NCI-H128 (cell line): Measurements from ENCODE around the gene IFITM5.

Experiments
- DNase-seq: peaks from one replicate; lab custom pipeline; 2025; ENCODE audit not compliant: unreplicated experiment; lab: John Stamatoyannopoulos, UW

Gene IFITM5

GRCh38 chr11:285021-285893 lies 14.1 kb downstream of the IFITM5 start:
- no peak for DNase-seq

DNA sequence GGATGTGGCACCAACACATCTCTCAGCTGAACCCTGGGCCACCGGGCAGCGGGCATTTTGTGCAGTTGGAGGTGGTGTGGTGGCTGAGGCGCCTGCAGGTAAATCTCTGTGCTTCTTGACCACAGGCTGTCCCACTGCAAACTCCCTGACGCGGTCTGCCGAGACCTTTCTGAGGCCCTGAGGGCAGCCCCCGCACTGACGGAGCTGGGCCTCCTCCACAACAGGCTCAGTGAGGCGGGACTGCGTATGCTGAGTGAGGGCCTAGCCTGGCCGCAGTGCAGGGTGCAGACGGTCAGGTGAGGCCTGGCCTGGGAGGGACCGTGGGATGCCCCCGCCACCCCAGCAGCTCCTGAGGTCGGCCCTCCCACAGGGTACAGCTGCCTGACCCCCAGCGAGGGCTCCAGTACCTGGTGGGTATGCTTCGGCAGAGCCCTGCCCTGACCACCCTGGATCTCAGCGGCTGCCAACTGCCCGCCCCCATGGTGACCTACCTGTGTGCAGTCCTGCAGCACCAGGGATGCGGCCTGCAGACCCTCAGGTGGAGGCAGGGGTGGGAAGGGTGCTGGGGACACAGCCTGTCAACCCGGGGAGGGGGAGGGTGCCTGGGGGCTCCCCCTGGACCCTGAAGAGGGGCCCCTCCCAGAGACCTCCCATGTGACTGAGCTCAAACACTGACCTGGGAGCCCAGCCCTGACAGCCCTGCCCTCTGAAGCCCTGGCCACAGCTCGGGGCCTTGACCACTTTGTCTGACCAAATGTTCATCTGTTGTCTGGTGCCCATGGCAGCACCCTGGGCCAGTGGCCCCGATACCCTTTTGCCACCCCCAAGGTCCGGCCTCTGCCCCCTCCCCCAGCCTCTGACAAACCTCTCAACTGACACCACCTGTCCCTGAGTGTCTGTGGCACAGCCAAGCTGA lies 15.0 kb downstream of the IFITM5 start:
- DNase-seq: no peak

- DNase-seq: no peak
Observed at GRCh38 chr11:283405-284104, 15.8 kb downstream of the IFITM5 start.

DNA sequence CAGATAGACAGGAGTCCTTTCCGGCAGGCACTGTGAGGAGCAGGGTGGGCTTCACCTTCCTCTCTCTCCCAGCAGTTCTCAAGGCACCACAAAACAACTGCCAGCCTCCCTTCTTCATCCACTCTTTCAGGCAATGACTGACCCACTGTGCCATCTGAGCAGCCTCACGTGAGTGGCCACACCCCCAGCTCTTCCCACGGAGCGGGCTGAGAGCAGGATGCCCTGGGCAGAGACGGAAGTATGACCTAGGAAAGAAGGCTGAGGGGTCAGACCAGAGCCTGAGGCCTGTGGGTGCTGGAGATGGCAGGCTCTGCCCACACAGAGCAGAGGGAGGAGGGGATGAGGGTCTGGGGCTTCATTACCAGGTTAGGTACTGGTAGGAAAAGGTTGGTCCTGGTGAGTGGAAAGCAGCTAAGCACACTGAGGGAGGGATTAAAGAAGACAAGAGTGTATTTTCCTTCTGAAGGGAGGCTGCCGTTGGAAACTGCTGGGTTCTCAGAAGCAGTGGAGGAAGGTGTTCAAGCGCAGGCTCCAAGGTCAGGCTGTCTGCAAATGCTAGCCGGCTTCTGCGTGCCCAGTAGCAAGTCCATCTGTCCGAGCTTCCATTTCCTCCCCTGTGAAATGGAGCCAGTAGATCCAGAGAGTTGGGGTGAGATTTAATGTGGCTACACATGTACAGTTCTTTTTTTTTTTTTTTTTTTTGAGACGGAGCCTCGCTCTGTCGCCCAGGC lies 16.5 kb downstream of the IFITM5 start:
- no peak for DNase-seq

DNA sequence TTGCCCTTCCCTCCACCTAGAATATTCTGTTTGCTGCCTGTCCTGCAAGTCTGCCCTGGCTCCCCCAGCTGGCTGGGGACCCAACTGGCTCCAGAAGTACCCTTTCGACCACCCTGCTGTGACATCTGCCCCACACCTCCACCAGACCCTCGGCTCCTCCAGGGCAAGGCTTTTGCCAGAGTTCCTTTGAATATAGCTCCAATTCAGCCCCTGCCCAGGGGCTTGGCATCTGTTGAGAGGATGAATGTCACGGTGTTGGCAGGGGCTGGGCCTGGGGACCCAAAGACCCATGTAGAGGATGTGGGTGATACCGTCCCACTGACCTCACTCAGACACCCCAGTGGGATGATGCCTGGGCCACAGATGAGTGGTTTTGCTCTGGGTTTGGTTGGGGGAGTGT lies 17.2 kb downstream of the IFITM5 start:
- DNase-seq: no peak

DNA sequence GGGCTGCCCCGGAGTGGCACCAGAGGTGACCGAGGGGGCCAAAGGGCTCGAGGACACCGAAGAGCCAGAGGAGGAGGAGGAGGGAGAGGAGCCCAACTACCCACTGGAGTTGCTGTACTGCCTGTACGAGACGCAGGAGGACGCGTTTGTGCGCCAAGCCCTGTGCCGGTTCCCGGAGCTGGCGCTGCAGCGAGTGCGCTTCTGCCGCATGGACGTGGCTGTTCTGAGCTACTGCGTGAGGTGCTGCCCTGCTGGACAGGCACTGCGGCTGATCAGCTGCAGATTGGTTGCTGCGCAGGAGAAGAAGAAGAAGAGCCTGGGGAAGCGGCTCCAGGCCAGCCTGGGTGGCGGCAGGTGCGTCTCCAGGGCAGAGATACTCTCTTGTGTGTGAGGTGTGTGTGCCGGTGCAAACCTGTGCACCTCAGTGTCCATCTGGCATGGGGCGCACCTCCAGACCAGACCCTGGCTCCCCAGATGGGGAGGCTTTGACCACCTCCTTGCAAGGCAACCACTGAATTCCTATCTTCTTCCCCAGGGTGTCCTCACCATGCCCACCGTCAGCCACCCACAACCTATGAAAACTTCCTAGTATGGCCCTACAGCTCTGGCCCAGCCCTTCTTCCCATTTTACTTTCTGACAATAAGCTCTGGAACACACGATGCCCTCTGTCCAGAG lies 17.7 kb downstream of the IFITM5 start:
- DNase-seq: no peak

DNA sequence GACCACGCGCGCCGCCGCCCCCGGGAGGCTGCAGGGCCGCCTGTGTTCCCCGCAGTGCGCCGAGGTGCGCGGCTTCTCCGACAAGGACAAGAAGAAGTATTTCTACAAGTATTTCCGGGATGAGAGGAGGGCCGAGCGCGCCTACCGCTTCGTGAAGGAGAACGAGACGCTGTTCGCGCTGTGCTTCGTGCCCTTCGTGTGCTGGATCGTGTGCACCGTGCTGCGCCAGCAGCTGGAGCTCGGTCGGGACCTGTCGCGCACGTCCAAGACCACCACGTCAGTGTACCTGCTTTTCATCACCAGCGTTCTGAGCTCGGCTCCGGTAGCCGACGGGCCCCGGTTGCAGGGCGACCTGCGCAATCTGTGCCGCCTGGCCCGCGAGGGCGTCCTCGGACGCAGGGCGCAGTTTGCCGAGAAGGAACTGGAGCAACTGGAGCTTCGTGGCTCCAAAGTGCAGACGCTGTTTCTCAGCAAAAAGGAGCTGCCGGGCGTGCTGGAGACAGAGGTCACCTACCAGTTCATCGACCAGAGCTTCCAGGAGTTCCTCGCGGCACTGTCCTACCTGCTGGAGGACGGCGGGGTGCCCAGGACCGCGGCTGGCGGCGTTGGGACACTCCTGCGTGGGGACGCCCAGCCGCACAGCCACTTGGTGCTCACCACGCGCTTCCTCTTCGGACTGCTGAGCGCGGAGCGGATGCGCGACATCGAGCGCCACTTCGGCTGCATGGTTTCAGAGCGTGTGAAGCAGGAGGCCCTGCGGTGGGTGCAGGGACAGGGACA lies 18.4 kb downstream of the IFITM5 start:
- no peak for DNase-seq

- no peak for DNase-seq
Observed at GRCh38 chr11:279966-280705, 19.2 kb downstream of the IFITM5 start.

DNA sequence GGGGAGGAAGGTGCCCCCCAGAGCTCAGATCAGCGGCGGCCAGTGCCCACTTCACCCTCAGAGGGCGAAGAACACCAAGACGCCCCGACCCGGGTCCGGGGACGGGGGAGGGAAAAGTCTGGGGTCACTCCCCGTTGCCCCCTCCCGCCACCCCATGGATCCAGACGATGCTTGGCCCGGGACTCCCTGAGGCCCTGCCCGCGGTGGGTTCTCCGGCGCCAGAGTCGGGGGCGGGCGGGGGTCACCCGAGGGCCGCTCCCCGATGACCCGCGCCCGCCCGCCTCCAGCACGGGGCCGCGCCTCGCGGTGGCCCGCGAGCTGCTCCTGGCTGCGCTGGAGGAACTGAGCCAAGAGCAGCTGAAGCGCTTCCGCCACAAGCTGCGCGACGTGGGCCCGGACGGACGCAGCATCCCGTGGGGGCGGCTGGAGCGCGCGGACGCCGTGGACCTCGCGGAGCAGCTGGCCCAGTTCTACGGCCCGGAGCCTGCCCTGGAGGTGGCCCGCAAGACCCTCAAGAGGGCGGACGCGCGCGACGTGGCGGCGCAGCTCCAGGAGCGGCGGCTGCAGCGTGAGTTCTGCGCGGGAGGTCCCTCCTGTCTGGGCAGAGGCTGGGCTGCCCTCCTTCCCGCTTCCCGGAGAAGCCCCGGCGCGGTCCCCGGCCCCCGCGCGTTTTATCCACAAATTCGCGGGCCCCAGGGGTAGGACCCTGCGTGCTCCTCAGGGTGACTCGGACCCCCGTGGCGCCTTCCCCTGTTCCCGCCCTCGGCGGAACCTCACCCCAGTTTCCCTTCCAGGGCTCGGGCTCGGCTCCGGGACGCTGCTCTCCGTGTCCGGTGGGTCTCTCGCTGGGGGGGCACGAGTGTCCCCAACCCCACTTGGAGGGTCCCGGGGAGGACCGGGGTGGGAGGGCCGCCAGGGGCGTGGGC lies 20.0 kb downstream of the IFITM5 start:
- DNase-seq: no peak

DNA sequence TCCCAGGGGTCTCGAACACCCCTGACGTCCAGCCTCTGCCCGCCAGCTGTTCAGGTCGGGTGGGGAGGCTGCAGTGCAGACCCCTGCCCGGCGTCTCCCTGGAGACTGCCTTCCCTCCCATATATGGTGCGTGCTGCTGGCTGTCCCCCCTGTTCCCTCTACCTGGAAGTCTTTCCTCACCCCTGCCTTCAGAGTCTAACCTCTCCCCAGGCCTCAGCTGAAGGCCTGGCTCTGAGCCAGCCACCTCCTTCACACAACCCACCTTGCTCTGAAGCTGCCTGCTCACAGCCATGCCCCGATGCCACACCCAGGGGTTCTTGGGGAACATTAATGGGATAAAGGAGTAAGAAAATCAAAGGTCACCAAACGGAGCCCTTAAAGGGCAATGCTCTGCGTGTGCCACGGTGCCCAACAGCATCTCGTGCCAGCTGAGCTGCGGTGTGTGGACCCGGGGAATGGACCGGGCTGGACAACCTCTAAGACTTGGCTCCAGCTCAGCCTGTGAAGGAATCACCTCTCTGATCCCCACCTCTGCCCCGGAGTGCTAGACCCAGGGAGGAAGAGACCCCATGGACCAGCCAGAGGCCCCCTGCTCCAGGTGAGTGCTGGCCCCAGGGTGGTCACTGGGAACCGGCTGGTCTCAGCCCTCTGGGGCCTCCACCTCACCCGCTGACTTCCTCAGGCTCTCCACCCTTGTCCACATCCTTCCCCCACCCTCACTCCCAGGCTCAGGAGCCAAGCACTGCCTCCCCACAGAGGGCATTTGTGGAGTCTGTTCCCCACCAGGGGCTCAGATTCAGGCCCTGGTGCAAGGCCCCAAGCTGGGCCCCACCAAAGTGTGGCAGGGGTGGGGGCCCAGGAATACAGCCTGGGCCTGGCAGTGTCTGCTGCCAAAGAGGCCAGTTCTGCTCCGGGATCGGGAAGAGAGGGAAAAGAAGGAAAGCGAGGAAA lies 21.1 kb downstream of the IFITM5 start, which contains the start of gene NLRP6:
TSS of gene NLRP6 (plus strand) at position 407 of the 951 bp plus-strand sequence. CDS start at position 570, 163 bp downstream.
- no peak for DNase-seq

- no peak for DNase-seq
Observed at GRCh38 chr11:276219-276618, 23.1 kb downstream of the IFITM5 start.

GRCh38 chr11:272931-273198 lies 26.5 kb downstream of the IFITM5 start:
- no peak for DNase-seq

- no peak for DNase-seq
Observed at GRCh38 chr11:272195-272930, 27.0 kb downstream of the IFITM5 start.

DNA sequence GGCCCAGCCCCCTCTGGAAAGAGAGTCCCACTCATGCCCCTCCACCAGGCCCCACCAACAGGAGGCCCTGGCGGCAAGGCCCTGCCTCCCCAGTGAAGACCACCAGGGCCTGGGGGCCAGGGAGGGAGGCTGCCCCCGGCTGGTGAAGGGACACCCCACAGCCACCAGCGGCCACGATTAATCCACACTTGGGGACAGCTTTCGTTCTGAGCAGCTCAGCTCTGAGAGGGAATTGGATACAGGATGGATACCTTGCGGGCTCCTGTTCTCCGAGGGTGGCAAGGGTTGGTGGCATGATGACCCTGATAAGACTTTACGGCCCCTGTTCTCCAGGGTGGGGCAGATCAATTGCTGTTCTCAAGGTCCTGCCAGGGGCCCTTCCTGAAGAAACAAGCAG lies 28.0 kb downstream of the IFITM5 start:
- no peak for DNase-seq

DNA sequence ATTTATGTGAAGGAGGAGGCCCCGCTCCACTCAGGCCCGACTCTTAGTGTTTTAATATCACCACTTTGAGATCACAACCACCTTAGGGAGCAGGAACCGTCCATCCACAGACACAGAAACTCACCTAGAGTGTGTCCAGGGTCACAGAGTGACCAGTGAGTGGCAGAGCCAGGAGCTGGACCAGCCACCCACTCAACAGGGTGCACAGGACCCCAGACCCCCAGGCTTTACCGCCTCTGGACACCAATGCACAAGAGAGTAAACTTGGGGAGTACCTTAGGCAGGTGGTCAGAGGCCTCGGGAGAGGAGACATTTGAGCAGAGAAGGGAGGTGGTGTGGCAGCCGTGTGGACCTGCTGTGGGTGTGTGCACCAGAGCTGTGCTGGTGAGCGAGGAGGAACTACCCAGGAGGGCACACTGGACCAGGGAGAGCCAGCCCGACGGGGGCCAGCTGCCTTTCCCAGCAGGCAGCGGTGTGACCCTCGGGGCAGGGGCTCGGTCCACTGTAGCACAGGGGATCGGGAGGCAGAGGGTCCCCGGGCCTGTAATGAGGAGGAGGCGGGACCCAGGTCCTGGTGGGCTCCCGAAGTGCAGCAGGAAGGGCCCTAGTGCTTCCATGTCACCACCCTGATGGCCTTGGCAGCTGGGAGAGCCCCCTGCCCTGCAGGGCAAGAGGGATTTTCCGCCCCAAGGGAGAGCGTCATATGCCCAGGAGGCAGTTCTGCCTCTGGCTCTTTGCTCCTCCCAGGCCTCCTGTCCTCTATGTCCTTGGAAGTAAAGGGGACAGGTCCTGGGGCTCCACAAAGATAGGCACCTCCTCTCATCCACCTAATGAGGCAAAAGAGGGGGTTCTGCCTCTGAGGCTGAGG lies 28.6 kb downstream of the IFITM5 start:
- no peak for DNase-seq
